HG02970 (cell line): ENCODE results near the gene FEM1B.

Source experiments
- ATAC-seq: cut with Tn5 transposase; IDR thresholded peaks from one replicate; pipeline ENCODE4 v1.9.1; 2021; ENCODE audit warnings: mild to moderate bottlenecking, moderate library complexity, moderate number of reproducible peaks; ENCODE audit not compliant: unreplicated experiment, low FRiP score

The FEM1B gene

DNA sequence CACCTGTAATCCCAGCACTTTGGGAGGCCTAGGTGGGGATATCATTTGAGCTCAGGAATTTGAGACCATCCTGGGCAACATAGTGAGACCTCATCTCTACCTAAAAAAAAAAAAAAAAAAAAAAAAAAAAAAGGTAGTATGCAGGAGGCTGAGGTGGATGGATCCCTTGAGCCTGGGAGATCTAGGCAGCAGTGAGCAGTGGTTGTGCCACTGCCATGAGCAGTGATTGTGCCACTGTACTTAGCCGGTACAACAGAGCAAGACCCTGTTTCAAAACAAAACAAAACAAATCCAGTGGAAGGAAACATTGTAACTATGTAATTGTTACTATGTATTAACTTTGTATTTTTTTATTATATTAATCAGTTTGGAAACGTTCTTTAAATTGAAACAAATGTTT lies 5.9 kb downstream of the FEM1B start:
- no peak for ATAC-seq

DNA sequence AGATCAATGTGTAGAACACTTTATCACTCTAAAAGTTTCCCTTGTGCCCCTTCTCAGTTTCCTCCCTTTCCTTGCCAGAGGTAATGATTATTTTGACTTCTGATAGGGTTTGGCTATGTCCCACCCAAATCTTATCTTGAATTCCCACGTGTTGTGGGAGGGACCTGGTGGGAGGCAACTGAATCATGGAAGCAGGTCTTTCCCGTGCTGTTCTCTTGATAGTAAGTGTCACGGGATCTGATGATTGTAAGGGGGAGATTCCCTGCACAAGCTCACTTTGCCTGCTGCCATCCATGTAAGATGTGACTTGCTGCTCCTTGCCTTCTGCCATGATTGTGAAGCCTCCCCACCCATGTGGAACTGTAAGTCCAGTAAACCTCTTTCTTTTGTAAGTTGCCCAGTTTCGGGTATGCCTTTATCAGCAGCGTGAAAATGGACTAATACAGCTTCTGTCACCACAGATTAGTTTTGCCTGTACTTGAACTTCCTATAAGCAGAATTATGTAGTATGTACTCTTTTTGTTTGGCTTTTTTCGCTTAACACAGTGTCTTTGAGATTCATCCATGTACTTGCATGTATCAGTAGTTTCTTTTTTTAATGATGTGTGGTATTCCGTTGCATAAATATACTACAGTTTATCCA lies 7.2 kb downstream of the FEM1B start:
- no peak for ATAC-seq

- no peak for ATAC-seq
Measured at GRCh38 chr15:68285259-68285980, 7.9 kb downstream of the FEM1B start.

- ATAC-seq, result no peak
Measured at GRCh38 chr15:68286256-68286655, 8.7 kb downstream of the FEM1B start.

DNA sequence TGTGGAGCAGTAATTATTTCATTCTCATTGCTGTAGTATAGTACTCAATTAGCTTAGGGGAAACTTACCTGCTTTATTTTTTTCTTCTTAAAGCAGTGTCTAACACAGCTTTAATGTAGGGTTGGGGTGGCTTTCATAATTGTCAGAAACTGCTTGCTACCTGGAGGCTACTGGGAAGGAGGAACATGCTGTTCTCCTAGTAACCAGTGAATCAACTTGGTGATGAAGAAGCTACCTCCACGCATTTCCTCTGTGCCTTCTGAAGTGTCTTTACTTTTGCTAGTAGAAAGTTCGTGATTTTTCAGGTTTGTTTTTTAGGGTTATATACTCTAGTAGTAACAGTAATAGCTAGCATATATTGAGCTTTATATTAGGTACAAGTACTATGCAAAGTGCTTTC lies 11.5 kb downstream of the FEM1B start:
- ATAC-seq, result no peak

- no peak for ATAC-seq
Measured at GRCh38 chr15:68289621-68290352, 12.2 kb downstream of the FEM1B start.

GRCh38 chr15:68290715-68291114 lies 13.2 kb downstream of the FEM1B start:
- no peak for ATAC-seq

- ATAC-seq, result no peak
Measured at GRCh38 chr15:68292157-68292781, 14.7 kb downstream of the FEM1B start.

DNA sequence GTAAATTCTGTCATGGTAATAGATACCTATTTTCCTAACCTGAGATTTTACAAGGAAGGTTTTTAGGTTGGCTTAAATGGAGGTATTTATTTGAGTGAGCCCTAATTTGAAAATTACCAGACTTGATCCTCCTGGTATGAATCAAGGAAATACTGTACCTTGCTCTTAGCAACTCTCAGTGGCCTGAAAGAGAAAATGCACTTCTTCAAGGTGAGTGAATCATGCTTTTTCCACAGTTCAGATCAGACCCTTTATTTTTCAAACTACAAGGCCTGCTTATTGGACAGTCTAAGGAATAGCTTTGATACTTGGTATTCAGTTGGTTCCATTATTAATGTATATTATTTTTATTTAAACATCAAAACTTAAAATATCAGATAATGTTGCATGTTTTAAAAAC lies 15.4 kb downstream of the FEM1B start:
- ATAC-seq, result no peak

- no peak for ATAC-seq
Measured at GRCh38 chr15:68295014-68295805, 17.7 kb downstream of the FEM1B start.

DNA sequence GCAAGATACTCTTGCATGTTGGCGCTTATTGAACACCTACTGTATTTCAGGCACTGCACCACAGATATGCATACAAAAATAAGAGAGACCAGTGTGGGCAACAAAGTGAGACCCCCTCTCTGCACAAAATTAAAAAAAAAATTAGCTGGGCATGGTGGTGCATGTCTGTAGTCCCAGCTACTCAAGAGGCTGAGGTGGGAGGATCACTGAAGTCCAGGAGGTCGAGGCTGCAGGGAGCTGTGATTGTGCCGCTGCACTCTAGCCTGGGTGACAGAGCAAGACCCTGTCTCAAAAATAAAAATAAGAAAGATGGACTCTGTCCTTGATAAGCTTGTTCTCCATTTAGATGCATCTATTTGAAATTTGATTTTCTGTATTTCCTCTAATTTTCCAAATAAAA lies 20.8 kb downstream of the FEM1B start:
- no peak for ATAC-seq

- ATAC-seq, result peak; percentile 59
Measured at GRCh38 chr15:68298882-68299381, 21.4 kb downstream of the FEM1B start.

DNA sequence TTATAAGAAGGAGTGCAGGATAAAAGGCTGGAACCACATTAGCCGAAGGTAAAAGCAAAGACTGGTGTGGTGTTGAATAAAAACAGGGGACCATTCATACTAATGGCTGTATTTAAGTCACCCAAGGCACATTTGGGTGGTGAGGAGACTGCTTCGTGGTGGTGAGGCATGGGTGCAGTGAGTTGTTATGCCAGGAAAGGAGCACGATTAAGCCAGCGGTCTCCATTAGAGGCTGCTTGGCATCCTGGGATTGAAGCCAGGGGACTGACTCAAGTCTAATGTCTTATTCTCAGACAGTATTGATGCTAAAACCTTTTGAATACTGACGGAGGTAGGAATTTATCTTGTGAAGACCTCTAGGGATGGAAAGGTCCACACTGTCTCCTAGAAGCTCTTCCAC lies 21.9 kb downstream of the FEM1B start:
- ATAC-seq, result no peak

DNA sequence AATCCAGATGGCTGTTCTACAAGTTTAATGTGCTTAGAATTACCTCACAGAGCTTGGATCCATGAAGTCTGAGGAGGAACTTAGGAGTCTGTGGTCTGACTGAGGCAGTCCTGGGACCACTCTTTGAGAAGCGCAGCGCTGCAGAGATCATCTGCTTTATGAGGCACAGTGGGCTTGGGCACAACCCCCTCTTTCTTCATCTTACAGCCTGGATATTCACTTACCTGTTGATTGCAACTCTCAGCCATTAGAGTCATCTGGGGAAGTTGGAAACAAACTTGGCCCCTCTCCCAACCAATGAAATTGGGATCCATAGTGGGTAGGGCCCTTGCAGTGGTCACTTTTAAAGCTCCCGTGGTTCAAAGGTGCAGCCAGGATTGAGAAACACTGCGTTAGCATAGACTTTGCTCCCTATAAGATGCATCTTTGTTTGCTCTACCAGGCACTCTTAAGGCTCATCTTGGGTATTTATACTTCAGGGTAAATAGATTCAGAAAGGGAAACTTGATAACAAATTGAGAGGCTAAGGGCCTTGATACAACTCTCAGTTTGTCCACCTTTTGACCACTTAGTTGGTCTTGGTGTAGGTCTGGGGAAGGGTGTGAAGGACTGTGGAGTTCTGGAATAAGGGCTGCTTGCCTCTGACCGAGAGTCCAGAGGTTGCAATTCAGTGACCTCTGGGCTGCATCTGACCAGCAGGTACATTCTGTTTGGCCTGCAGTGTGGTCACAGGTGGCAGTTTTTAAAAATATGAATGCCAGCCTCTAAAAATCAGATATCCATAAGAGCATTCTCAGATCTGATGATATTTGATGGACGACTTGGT lies 22.8 kb downstream of the FEM1B start:
- ATAC-seq, result no peak

GRCh38 chr15:68301301-68301700 lies 23.8 kb downstream of the FEM1B start:
- no peak for ATAC-seq

DNA sequence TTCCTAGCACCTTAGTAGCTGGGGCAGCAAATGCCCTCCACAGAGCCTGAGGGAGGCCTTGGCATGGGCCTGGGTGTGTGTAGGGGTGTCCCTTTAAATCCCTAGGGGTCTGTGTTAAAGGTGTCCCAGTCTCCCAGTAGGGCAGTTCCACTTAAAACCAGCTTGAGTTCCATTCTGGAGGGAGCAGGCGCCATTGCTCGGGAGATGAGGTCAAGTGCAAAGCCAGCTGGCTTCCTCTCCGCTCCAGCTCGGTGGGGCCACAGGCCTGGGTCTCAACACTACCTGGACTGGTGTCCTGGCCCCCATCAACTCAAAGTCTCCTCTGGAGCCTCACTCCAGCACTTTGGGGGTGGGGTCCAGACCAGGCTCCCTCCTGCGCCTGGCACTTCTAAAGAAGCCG lies 25.2 kb downstream of the FEM1B start:
- no peak for ATAC-seq

GRCh38 chr15:68303134-68303533 lies 25.6 kb downstream of the FEM1B start:
- ATAC-seq, result no peak

DNA sequence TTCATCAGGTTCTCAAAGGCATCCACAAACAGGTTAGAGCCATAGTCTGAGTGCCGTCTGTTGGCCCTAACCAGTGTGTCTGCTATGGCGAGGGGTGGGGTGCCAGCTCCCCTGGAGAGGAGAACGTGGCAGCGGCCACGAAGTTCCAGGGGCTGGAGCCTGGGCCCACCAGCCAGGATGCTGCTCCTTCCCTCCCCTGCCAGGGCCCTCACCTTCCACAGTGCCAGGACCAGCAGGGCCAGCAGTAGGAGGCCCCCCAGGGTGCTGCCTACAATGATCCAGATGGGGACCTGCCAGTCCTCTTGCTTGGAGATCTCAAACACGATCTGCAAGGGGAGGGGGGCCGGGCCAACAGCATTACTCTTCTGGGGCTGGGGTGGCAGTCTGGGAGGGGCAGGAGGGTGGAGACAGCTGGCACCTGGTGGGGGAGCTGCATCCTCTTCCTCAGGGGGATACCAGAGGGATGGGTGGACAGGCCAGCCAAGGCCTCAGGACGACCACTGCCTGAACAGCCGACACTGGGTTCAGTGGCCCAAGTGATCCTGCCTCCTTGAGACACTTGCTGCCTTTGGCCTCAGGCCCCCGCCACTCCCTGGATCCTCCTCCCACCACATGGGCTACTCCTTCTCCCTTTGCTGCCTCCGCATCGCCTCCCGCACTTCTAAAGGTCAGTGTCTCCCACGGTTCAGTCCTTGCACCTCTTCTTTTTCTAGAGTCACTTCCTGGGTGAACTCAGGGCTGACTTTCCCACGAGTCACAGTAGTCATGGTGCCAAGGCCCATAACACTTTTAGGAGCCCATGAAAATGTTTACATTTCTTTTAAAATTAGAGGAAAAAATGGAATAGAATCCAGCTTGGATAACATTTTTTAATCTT lies 26.3 kb downstream of the FEM1B start:
- ATAC-seq, result no peak
